ENCODE results near the gene ATP5F1D. TPM values are rescaled to one million over a fixed set of nuclear protein-coding genes. Genes with fewer than 3 reads are reported as not detected.
"Not testable (repeated sequence)": the region's sequence is repeated elsewhere in the genome, so short reads cannot be mapped to it uniquely, and the experiment has no call there.

ATP5F1D gene
- total and polyA plus RNA-seq, 4 donors = 27.1 to 266 (median 187) TPM

- Histone ChIP-seq H3K27ac (ENCODE audit: low read depth in 1 of 2, low read length in 1 of 2) (peak overlapping the region; percentile 62 to 81), H3K4me3 (no peak overlapping the region), H3K9ac (ENCODE audit: insufficient read depth in 1 of 2, low read length in 2 of 2) (no peak overlapping the region), H3K27me3 (ENCODE audit: control insufficient read depth in 3 of 3, insufficient read depth in 3 of 3, low read length in 2 of 3) (no peaks in the 10 kb centered on the region), H3K4me1 (ENCODE audit: control insufficient read depth in 5 of 5, insufficient read depth in 5 of 5, low read length in 5 of 5) (peaks cover 0 to 36% (median 22%) of the 10 kb centered on the region in 5 donors), H3K36me3 (ENCODE audit: control insufficient read depth in 4 of 4, insufficient read depth in 4 of 4, low read length in 4 of 4) (peaks cover 0 to 12% (median 3%) of the 10 kb centered on the region in 4 donors), H3K9me3 (ENCODE audit: control insufficient read depth in 4 of 4, insufficient read depth in 3 of 4, low read length in 3 of 4) (no peaks in the 10 kb centered on the region)
- DNase-seq (peak in 1 of 3 donors; percentile 7), ATAC-seq (ENCODE audit: insufficient read depth, low FRiP score) (no peak)
- no peak for TF ChIP-seq CTCF (IDR thresholded peaks at IDR 0.05; ENCODE audit: control extremely low read depth, extremely low read depth)
- 79 to 90% methylated on average over 26 of the region's 26 CpGs for WGBS, 2 donors
Observed at GRCh38 chr19:1245494-1246264, 4.1 kb downstream of the ATP5F1D start.

- not testable (repeated sequence) for H3K9ac ChIP-seq (ENCODE audit: insufficient read depth in 1 of 2, low read length in 2 of 2); H3K9me3 ChIP-seq (ENCODE audit: control insufficient read depth in 4 of 4, insufficient read depth in 3 of 4, low read length in 3 of 4); H3K27me3 ChIP-seq (ENCODE audit: control insufficient read depth in 3 of 3, insufficient read depth in 3 of 3, low read length in 2 of 3); ATAC-seq (ENCODE audit: insufficient read depth, low FRiP score); H3K4me3 ChIP-seq
- peak in 2 of 3 donors; percentile 49 to 65 for DNase-seq
- peaks cover 0 to 32% (median 22%) of the 10 kb centered on the region in 5 donors for H3K4me1 ChIP-seq (ENCODE audit: control insufficient read depth in 5 of 5, insufficient read depth in 5 of 5, low read length in 5 of 5)
- WGBS, 2 donors = 79 to 85% methylated on average over 25 to 27 of the region's 27 CpGs
- peak overlapping the region; percentile 62 to 81 for H3K27ac ChIP-seq (ENCODE audit: low read depth in 1 of 2, low read length in 1 of 2)
- peaks cover 0 to 20% (median 6%) of the 10 kb centered on the region in 4 donors for H3K36me3 ChIP-seq (ENCODE audit: control insufficient read depth in 4 of 4, insufficient read depth in 4 of 4, low read length in 4 of 4)
Observed at GRCh38 chr19:1246265-1247087, 4.9 kb downstream of the ATP5F1D start.

- Histone ChIP-seq H3K4me1 (ENCODE audit: control insufficient read depth in 5 of 5, insufficient read depth in 5 of 5, low read length in 5 of 5) (peaks cover 0 to 31% (median 21%) of the 10 kb centered on the region in 5 donors), H3K27me3 (ENCODE audit: control insufficient read depth in 3 of 3, insufficient read depth in 3 of 3, low read length in 2 of 3) (no peaks in the 10 kb centered on the region), H3K27ac (ENCODE audit: low read depth in 1 of 2, low read length in 1 of 2) (peak overlapping the region; percentile 97 to 98), H3K36me3 (ENCODE audit: control insufficient read depth in 4 of 4, insufficient read depth in 4 of 4, low read length in 4 of 4) (peaks cover 0 to 24% (median 7%) of the 10 kb centered on the region in 4 donors), H3K9ac (ENCODE audit: insufficient read depth in 1 of 2, low read length in 2 of 2) (no peak overlapping the region), H3K9me3 (ENCODE audit: control insufficient read depth in 4 of 4, insufficient read depth in 3 of 4, low read length in 3 of 4) (no peaks in the 10 kb centered on the region), H3K4me3 (no peak overlapping the region)
- 66 to 70% methylated on average over 7 to 8 of the region's 8 CpGs for WGBS, 2 donors
- ATAC-seq (ENCODE audit: insufficient read depth, low FRiP score) (no peak), DNase-seq (no peak)
- no peak for TF ChIP-seq CTCF (IDR thresholded peaks at IDR 0.05; ENCODE audit: control extremely low read depth, extremely low read depth)
Observed at GRCh38 chr19:1247748-1248138, 6.2 kb downstream of the ATP5F1D start.
